ENCODE measurements around the gene MAST2.
"Not testable (repeated sequence)": the region's sequence is repeated elsewhere in the genome, so short reads cannot be mapped to it uniquely, and the experiment has no call there.

Gene MAST2

DNA sequence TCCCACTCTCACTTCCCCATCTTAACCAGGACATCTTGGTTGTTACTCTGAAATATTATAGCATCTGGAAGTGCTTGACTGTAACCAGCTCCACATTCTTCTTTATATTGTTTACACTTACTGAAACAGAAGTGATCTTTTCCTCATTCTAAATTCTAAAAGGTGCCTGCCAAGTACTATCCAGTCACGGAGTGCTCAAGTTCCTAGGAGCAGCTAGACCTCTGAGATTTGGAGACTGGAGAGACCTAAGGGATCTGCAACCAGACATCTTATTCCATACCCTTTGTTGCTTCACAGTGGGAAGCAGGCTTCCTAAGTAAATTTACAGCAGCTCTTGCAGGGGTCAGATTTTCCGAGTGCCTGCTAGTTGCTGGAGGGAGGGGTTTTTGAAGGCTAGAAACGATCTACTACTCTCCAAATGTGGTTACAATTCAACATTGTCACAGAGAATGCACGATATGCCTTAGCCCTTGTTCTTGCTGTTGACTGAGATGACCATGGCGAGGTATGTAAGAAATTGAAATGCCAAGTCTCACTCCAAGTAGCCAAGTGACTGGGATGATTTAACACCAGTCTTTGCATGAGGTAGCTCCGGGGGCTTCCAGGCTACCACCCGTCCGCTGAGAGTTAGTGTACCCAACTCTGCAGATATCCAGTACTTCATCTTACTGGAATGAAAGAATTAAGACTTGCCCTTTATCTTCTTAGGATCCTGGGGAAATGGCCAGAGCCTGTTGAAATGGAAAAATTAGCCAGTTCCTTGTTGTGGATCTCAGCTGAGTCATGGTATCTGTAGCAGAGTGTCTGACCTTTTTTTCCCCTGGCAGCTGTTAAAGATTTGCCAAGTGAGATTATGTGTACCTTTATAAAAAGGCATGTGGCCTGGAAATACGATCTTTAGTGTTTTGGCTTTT is 150.8 kb downstream of the MAST2 start:
- no peak overlapping the region for H3K4me3 ChIP-seq (replicated peaks; ENCODE audit: low read depth, low read length)
- TF ChIP-seq, protein P1, sequence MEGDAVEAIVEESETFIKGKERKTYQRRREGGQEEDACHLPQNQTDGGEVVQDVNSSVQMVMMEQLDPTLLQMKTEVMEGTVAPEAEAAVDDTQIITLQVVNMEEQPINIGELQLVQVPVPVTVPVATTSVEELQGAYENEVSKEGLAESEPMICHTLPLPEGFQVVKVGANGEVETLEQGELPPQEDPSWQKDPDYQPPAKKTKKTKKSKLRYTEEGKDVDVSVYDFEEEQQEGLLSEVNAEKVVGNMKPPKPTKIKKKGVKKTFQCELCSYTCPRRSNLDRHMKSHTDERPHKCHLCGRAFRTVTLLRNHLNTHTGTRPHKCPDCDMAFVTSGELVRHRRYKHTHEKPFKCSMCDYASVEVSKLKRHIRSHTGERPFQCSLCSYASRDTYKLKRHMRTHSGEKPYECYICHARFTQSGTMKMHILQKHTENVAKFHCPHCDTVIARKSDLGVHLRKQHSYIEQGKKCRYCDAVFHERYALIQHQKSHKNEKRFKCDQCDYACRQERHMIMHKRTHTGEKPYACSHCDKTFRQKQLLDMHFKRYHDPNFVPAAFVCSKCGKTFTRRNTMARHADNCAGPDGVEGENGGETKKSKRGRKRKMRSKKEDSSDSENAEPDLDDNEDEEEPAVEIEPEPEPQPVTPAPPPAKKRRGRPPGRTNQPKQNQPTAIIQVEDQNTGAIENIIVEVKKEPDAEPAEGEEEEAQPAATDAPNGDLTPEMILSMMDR (IDR thresholded peaks at IDR 0.05; ENCODE audit: low read length, missing control alignments): no peak
- DNase-seq (ENCODE audit: low read depth): peak; percentile 58

DNA sequence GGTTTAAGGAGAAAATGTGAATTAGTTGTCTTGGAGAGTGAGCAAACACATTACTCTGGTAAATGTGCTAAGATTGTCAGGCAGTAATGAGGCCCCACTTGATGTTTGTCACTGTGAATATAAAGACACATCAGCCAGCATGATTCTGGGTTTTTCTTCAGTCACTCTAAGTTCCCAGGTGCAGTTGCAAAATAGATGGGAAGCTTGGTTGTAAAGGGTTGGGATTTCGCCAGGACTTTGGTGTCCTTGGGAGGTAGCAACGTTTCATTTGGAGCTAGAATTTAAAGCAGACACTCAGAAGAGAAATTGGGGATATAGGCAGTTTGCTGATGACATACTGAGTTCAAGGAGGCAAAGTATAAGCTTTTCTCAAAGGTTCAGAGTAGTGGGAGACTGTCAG is 154.3 kb downstream of the MAST2 start:
- DNase-seq (ENCODE audit: low read depth): peak; percentile 22
- TF ChIP-seq, protein P1 (IDR thresholded peaks at IDR 0.05; ENCODE audit: low read length, missing control alignments): no peak
- H3K4me3 ChIP-seq (replicated peaks; ENCODE audit: low read depth, low read length): no peak overlapping the region

DNA sequence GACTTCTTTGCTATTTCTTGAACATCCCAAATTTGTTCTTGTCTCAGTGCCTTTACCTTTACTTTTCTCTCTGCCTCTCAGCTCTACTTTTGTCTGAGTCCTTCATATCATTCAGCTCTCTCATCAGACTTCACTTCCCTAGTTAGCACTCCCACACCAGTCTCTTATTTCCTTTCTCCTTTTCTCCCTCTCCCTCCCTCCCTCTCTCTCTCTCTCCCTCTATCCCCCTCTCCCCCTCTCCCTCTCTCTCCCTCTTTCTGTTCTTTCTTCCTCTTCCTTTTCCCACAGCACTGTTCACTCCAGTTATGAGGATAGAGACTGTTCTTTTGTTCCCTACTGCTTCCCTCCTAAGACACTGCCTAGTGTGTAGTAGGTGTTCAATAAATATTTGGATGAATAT is 154.9 kb downstream of the MAST2 start:
- DNase-seq (ENCODE audit: low read depth): no peak
- no peak overlapping the region for H3K4me3 ChIP-seq (replicated peaks; ENCODE audit: low read depth, low read length)
- TF ChIP-seq, protein P1 (IDR thresholded peaks at IDR 0.05; ENCODE audit: low read length, missing control alignments): no peak

DNA sequence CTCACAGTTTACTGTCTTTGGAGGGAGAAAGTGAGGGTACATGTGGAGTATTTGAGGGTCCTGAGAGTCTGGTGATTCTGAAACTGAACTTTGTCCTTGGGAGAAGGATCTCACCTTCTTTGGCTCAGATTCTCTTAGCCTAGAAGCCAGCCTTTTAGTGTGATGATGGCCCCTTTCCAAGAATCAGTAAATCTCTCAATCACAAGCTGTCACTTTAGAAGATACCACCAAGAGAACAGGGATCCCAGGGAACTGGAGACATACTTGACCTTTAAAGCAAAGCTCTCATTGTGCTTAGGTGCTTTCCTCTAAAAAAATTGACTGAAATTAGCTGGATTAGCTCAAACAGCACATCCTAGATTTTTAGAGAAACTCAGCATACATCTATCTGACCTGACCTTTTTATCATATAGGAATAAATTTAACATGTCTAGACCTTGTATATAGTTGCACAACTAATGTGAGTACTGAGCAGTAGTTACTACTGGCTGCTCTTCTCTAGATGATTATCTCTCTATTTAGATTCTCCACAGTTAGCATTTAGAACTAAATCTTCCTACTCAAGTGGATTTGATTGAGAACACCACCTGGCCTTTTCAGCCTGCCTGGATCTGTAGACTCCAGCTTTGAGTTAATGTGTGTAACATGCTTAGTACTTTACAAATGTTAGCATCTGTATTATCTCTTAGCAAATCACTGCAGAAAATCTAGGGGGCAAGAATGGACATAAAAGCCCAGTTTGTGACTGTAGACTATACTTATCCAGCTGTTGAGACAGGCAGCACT is 157.7 kb downstream of the MAST2 start:
- DNase-seq (ENCODE audit: low read depth): no peak
- H3K4me3 ChIP-seq (replicated peaks; ENCODE audit: low read depth, low read length): no peak overlapping the region
- TF ChIP-seq, protein P1 (IDR thresholded peaks at IDR 0.05; ENCODE audit: low read length, missing control alignments): no peak

DNA sequence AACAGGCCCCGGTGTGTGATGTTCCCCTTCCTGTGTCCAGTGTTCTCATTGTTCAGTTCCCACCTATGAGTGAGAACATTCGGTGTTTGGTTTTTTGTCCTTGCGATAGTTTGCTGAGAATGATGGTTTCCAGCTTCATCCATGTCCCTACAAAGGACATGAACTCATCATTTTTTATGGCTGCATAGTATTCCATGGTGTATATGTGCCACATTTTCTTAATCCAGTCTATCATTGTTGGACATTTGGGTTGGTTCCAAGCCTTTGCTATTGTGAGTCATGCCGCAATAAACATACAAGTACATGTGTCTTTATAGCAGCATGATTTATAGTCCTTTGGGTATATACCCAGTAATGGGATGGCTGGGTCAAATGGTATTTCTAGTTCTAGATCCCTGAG is 158.5 kb downstream of the MAST2 start:
- DNase-seq (ENCODE audit: low read depth); H3K4me3 ChIP-seq (replicated peaks; ENCODE audit: low read depth, low read length): not testable (repeated sequence)

DNA sequence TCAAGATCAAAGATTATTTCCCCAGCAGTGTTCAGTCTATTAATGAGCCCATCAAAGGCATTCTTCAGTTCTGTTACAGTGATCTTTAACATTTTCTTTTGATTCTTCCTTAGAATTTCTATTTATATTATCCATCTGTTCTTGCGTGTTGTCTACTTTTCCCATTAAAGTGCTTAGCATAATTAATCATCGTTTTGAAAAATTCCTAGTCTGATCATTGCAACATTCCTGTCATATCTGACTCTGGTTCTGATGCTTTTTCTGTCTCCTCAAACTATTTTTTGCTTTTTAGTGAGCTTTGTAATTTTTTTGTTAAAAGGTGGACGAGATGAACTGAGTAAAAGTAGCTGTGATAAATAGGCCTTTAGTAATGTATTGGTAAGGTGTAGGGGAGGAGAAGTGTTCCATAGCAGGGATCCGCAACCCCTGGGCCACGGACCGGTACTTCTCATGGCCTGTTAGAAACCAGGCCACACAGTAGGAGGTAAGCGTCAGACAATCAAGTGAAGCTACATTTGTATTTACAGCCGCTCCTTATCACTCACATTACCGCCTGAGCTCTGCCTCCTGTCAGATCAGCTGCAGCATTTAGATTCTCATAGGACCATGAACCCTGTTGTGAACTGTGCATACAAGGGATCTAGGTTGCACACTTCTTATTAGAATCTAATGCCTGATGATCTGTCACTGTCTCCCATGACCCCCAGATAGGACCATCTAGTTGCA is 165.7 kb downstream of the MAST2 start:
- DNase-seq (ENCODE audit: low read depth): no peak
- H3K4me3 ChIP-seq (replicated peaks; ENCODE audit: low read depth, low read length): no peak overlapping the region
- TF ChIP-seq, protein P1 (IDR thresholded peaks at IDR 0.05; ENCODE audit: low read length, missing control alignments): no peak

DNA sequence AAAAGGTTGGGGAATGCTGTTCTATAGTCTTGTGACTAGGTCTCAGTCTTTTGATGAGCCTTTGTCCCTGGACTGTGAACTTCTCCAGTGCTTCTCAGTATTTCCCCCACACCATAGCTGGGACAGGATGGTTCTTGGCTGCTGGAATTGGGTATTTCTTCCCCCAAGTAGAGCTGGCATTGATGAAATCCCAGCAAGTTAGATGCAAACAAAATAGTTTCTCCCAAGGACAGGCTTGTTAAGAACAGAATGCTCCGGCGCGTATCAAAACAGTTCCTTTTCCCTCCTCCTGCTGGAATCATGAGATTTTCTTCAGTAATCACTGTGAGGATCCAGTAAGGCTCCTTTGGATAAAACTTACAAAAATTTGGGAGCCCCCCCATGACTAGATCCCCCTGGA is 166.5 kb downstream of the MAST2 start:
- H3K4me3 ChIP-seq (replicated peaks; ENCODE audit: low read depth, low read length): no peak overlapping the region
- DNase-seq (ENCODE audit: low read depth): no peak
- TF ChIP-seq, protein P1 (IDR thresholded peaks at IDR 0.05; ENCODE audit: low read length, missing control alignments): no peak
